Testis (tissue), 3 donors: Measurements from ENCODE around the gene YPEL1. TPM values are rescaled to one million over a fixed set of nuclear protein-coding genes. Genes with fewer than 3 reads are reported as not detected.

Experiments used
- DNase-seq: peaks from one replicate; pipeline ENCODE4 v3.0.0-alpha.2; 2019
- H3K27ac ChIP-seq, 2 donors: fragments of 200-600 bp; sonication (generic); one replicate each; pipeline ENCODE4 v1.5.1; 2019
- H3K27me3 ChIP-seq: fragments of 200-600 bp; sonication (generic); one replicate; pipeline ENCODE4 v1.5.1; 2019
- H3K36me3 ChIP-seq: fragments of 200-600 bp; sonication (generic); one replicate; pipeline ENCODE4 v1.5.1; 2017; ENCODE audit warnings: low read depth; ENCODE audit errors: missing control alignments
- H3K4me1 ChIP-seq: fragments of 200-600 bp; sonication (generic); one replicate; pipeline ENCODE4 v1.5.1; 2019
- H3K4me3 ChIP-seq, 2 donors: fragments of 200-600 bp; sonication (generic); one replicate each; pipeline ENCODE4 v1.5.1; 2017 to 2019
- H3K9me3 ChIP-seq: fragments of 200-600 bp; sonication (generic); one replicate; pipeline ENCODE4 v1.5.1; 2017
- POLR2A ChIP-seq: fragments of 450-650 bp; IDR thresholded peaks from one replicate; pipeline ENCODE4 v1.6.1; 2017; ENCODE audit warnings: antibody characterized with exemption, mild to moderate bottlenecking, moderate library complexity
- WGBS, 2 donors: methylation state at CpG; one replicate each; pipeline ENCODE4 v1.1.5; 2018; 5-methylcytosine and 5-hydroxymethylcytosine counted together
- intact Hi-C: fragments of 100-400 bp; cut with DNase I; formaldehyde crosslinking; loops from one replicate; pipeline ENCODE4 v1.15.1; 2023; ENCODE audit warnings: low total_unique reads
- polyA plus RNA-seq: library from polyadenylated mRNA; stranded (reverse); fragments of 350-450 nt; fragmentation: Illumina TruSeq; extraction: RNeasy Lipid Tissue Mini Kit (QIAGEN cat#74804); gene quantifications from one replicate; pipeline ENCODE4 v1.2.3, GENCODE V29; 2014; ENCODE audit warnings: low read depth, low replicate concordance; ENCODE audit not compliant: insufficient read depth
- total RNA-seq, 2 donors: library from RNA; depleted of rRNA; stranded (reverse); fragments of >200 nt; gene quantifications; one replicate each; pipeline ENCODE4 v1.2.3, GENCODE V29; 2016
- TF ChIP-seq, protein P1 (sequence below), 3 experiments: fragments of 450-650 bp in 2 of 3; fragments of 200-600 bp in 1 of 3; sonication (generic) in 1 of 3; IDR thresholded peaks; one replicate each; pipeline ENCODE4 v1.5.1; 2016 to 2019; ENCODE audit warnings: antibody characterized with exemption in 3 of 3, mild to moderate bottlenecking in 2 of 3, moderate library complexity in 1 of 3

The YPEL1 gene
- total and polyA plus RNA-seq, 3 donors from 2014 or later = 83.6 to 169 (median 168) TPM

DNA sequence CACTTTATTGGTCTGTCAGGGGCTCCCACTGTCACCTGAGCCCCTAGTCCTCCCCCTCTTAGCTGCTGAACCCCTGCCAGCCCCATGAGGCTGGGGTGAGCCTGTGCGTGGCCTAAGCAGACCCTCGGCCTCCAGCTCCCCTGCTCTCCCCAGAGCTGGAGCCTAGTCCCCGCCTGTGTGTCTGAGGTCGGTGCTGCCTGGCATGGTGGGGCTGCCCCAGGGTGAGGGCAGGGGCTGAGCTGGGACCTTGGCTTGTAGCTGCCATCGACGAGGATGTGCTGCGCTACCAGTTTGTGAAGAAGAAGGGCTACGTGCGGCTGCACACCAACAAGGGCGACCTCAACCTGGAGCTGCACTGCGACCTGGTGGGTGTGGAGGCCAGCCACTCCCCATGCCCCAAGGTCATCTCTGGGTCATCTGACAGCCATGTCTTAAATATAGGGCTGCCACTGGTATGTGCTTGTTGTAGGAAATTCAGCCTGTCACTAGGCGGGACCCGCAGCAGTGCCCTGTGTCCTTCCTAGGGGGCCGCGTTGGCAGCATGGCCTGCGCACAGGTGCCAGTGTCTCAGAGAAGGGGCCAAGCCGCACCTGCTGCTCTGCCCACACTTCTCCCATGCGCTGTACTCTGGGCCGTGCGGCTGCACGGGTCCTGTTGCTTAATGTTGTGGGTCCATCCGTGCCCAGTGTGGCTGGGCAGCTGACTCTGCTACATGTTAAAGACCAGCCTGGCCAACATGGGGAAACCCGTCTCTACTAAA is 48.8 kb downstream of the YPEL1 start:
- Histone ChIP-seq H3K4me3 (no peak overlapping the region), H3K27ac (no peak overlapping the region), H3K27me3 (no peaks in the 10 kb centered on the region), H3K4me1 (no peaks in the 10 kb centered on the region), H3K9me3 (no peaks in the 10 kb centered on the region), H3K36me3 (no peaks in the 10 kb centered on the region)
- no peak for TF ChIP-seq POLR2A
- TF ChIP-seq, protein P1, sequence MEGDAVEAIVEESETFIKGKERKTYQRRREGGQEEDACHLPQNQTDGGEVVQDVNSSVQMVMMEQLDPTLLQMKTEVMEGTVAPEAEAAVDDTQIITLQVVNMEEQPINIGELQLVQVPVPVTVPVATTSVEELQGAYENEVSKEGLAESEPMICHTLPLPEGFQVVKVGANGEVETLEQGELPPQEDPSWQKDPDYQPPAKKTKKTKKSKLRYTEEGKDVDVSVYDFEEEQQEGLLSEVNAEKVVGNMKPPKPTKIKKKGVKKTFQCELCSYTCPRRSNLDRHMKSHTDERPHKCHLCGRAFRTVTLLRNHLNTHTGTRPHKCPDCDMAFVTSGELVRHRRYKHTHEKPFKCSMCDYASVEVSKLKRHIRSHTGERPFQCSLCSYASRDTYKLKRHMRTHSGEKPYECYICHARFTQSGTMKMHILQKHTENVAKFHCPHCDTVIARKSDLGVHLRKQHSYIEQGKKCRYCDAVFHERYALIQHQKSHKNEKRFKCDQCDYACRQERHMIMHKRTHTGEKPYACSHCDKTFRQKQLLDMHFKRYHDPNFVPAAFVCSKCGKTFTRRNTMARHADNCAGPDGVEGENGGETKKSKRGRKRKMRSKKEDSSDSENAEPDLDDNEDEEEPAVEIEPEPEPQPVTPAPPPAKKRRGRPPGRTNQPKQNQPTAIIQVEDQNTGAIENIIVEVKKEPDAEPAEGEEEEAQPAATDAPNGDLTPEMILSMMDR (IDR thresholded peaks at IDR 0.05) = no peak
- intact Hi-C loops = no loop called here
- 81 to 94% methylated on average over 4 to 23 of the region's 23 CpGs for WGBS, 2 donors
- DNase-seq = no peak

DNA sequence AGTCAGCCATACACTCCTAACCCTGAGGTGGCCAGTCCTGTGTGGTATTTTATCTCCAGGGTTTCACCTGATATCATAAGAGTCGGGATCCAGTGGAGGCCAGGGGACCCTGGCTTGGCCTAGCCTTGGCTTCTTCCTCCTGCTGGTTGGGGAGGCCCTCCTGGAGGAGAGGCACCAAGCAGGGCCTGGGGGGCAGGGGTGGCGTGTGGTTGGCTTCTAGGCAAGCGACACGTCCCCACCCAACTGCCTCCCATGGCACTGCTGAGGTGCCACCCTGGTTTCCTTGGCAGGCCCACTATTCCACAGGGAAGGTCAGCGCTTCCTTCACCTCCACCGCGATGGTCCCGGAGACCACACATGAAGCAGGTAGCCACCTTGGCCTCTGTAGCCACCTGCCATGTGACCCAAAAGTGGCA is 49.4 kb downstream of the YPEL1 start:
- intact Hi-C loops = no loop called here
- no peaks in the 10 kb centered on the region for H3K4me1 ChIP-seq
- no peaks in the 10 kb centered on the region for H3K36me3 ChIP-seq
- no peak overlapping the region for H3K27ac ChIP-seq
- no peaks in the 10 kb centered on the region for H3K9me3 ChIP-seq
- TF ChIP-seq, protein P1 (IDR thresholded peaks at IDR 0.05) = no peak
- no peak for TF ChIP-seq POLR2A
- no peak overlapping the region for H3K4me3 ChIP-seq
- 88 to 100% methylated on average over 1 to 8 of the region's 8 CpGs for WGBS, 2 donors
- H3K27me3 ChIP-seq = no peaks in the 10 kb centered on the region
- DNase-seq = no peak

DNA sequence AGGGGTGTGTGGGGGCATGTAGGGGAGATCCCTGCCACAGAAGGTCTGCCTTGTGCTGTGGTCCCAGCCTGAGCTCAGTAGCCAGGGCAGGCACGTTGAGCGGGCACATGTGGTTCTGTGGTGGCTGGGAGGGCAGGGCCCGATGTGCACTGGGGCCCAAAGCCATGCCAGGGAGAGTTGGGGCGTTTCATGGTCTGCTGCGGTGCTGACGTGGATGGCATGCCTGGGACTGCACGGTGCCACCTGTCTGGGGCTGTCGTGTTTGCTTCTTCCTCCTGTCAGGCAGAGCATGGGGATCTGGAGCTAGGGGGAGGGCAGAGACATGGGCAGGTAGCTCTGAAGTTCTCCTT is 50.5 kb downstream of the YPEL1 start:
- no peak for DNase-seq
- Histone ChIP-seq H3K9me3 (no peaks in the 10 kb centered on the region), H3K4me1 (no peaks in the 10 kb centered on the region), H3K36me3 (no peaks in the 10 kb centered on the region), H3K27me3 (no peaks in the 10 kb centered on the region), H3K27ac (no peak overlapping the region), H3K4me3 (no peak overlapping the region)
- WGBS, 2 donors = 90 to 97% methylated on average over 7 of the region's 8 CpGs
- intact Hi-C loops = no loop called here
- no peak for TF ChIP-seq POLR2A
- TF ChIP-seq, protein P1 (IDR thresholded peaks at IDR 0.05) = no peak

DNA sequence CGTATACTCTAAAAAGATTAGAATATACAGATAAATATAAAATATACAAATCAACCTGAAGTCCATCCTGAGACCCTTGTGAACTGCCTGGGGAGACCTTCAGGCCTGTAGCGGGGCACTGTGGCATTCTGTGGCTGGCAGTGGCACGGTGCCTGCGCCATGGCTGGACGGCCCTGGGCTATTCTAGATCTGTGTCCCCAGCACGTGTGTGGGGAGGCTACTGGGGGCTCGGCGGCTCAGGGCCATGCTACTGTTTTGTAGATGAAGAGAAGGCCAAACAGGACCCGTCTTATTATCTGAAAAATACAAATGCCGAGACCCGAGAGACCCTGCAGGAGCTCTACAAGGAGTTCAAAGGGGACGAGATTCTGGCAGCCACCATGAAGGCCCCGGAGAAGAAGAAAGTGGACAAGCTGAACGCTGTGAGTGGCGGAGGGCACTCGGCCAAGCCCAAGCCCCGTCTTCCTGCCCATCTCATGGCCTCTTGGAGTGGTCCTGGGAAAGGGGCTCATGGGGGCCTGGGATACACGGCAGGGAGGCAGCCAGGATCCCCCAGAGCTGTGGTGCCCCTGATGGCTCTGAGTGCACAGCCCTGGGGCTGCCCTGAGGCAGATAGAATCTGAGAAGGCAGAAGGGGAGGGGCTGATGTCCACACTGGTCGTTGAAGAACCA is 51.0 kb downstream of the YPEL1 start:
- intact Hi-C loops = no loop called here
- no peaks in the 10 kb centered on the region for H3K27me3 ChIP-seq
- H3K4me1 ChIP-seq = no peaks in the 10 kb centered on the region
- no peak for DNase-seq
- TF ChIP-seq, protein P1 (IDR thresholded peaks at IDR 0.05) = no peak
- TF ChIP-seq POLR2A = no peak
- no peak overlapping the region for H3K27ac ChIP-seq
- H3K4me3 ChIP-seq = no peak overlapping the region
- H3K36me3 ChIP-seq = no peaks in the 10 kb centered on the region
- H3K9me3 ChIP-seq = no peaks in the 10 kb centered on the region
- WGBS, 2 donors = 88 to 90% methylated on average over 19 of the region's 19 CpGs
